GM15510 (cell line): Measurements from ENCODE around the gene SLC2A4RG.

Experiments used
- POLR2A ChIP-seq: IDR thresholded peaks from 3 replicates; pipeline ENCODE4 v1.6.1; 2011; ENCODE audit warnings: borderline replicate concordance; ENCODE audit not compliant: insufficient read length; ENCODE audit errors: extremely low read depth

Gene SLC2A4RG

GRCh38 chr20:63741676-63742380 is 2.3 kb downstream of the SLC2A4RG start:
- no peak for TF ChIP-seq POLR2A

GRCh38 chr20:63742381-63743024 is 2.9 kb downstream of the SLC2A4RG start:
- TF ChIP-seq POLR2A = no peak

DNA sequence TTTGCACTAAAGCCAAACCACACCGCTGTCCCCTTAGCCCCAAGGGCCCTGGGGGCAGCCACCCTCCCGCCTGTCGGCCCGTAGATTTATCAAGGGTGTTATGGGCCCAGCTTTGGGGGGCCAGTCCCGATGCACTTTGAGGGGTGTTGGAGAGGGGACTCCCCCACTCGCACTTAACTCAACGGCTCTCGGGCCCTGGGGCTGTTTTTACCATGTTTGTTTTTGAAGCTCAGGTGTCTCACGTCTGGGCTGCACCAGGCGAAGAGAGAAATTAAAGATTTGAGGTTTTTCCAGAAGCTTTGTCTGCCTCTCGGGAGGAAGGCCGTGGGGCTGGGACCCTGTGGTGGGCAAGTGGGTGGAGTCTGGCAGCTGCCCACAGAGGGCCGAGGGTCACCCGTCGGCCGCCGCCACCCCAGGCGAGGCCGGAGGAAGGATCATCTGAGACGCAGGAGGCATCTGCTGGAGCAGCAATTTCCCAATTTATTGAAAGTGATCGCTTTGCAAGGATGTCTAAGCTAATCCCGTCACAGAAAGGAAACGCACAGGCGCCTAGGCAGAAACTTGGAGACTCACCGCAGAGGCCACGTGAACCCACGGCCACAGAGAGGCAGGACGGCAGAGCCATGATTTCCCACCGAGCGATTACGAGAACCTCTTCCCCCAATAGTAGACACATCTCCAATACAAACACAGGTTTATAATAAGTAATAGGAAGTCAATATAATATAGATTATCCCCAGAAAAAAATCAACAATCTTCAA is 3.8 kb downstream of the SLC2A4RG start:
- no peak for TF ChIP-seq POLR2A

DNA sequence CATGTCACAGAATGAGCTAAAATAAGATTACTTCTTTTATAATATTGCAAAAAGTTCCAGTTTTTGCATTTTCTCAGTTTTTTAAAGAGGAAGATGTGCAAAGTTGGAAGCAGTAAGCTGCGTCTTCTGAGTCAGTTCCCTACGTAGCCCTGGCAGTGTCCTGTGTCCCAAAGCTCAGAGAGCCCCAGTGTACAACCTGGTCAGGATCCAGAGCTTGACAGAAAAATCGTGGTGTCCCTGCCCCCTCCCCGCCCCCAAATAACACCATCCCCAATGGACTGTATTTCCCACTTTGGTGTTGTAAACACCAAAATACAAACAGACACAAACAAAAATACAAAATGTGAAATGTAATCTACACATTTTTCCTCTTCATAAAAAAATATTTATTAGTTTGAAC is 4.6 kb downstream of the SLC2A4RG start:
- TF ChIP-seq POLR2A = no peak

GRCh38 chr20:63744574-63745423 is 5.2 kb downstream of the SLC2A4RG start:
- TF ChIP-seq POLR2A = no peak

- no peak for TF ChIP-seq POLR2A
Measured at GRCh38 chr20:63745424-63745805, 5.8 kb downstream of the SLC2A4RG start.

GRCh38 chr20:63745961-63746731 is 6.6 kb downstream of the SLC2A4RG start:
- no peak for TF ChIP-seq POLR2A

DNA sequence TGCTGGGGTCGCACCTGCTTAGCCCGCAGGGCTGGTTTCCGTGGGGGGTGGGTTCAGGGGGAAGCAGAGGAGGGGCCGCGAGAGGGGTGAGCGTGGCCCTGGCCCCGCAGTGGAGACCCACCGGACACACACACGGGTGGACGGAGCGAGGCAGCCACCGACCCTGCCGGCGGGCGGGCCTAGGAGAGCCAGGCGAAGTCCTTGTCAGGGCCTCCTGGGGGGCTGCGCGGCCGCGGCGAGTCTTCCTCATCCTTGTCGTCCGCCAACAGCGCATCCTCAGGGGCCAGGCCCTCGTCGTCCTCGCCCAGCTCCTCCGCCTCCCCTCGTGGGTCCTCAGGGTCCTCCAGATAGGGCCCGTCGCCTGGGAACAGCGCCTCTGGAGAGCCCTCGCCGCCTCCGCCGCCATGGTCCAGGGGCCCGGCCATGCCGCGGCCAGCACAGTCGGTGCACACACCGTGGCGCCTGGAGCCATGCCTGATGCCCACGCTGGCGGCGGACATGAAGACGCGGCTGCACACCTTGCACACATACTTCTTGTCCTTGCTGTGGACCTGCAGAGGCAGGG is 7.3 kb downstream of the SLC2A4RG start:
- no peak for TF ChIP-seq POLR2A

DNA sequence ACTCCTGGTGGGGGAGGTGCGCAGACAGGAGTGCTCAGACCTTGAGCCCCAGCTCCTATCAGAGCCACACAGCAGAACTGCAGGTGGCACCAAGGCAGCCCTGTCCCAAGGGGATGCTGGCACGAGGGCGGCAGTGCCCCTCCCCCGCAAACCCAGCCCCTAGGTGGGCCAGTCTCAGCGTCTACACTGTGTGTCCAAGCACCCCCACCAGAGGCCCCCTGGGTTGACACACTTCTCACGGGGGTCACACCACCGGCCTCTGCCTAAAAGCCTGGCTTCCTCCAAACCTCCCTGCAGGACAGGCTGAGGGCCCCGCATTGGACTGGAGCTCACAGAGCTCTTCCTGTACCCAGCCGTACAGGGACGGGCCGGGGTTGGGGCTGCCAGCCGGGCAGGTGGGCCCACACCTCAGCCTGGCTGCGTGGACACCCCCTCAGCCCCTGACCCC is 8.1 kb downstream of the SLC2A4RG start:
- TF ChIP-seq POLR2A = no peak

DNA sequence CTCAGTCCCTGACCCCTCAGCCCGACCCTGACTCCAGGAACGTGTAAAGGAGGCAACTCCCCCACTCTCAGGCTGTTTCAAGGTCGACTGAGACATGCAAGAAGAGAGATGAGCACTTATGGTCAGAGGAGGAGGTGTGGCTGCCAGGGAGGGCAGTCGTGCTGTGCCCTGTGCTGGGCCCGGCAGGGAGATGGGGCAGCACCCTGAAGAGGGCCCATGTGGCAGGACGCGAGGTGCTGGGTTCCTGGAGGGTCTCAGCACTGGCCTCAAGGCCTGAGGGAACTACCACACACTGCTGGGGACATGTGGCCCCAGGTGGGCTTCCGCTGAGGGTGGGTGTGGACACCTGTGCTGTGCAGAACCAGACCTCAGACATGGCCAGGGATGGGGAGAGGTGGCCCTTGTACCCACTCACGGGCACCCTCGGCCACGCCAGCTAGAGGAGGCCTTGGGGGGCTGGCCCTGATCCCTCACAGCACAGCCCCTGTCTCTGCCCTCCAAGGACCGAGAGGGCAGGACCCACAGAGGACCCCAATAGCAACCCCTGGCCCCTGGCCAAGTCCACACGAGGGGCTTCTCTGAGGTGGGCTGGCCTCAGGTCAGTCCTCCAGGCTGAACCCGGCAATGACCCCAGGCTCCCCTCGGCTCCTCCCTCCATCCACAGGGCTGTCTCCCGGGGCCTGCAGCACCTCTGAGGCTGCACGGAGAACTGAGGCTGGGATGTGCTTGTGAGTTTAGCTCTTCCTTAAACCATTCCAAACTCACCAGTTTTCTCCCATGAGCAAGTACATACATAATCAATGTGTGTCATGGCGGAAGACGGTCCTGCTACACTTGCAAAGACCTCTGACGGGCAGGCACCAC is 8.7 kb downstream of the SLC2A4RG start:
- no peak for TF ChIP-seq POLR2A

DNA sequence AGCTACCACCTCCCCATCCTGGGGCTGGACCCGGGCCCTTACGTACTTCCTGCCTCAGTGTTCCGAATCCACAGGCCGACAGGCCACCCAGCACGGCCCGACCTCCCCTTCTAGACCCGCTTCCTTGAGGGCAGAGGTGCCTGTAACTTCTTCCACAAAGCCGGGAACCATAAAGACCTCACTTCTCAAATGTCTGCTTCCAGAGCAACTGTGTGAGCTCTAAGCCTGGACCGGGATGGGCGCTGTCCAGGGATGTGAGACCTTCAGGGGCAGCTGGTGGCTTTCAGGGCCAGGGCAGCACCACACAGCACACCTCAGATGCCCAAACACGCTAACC is 9.3 kb downstream of the SLC2A4RG start:
- no peak for TF ChIP-seq POLR2A

GRCh38 chr20:63749597-63750508 is 10.3 kb downstream of the SLC2A4RG start:
- no peak for TF ChIP-seq POLR2A
